ENCODE data around the gene TMPRSS12. TPM values are rescaled to one million over a fixed set of nuclear protein-coding genes. Genes with fewer than 3 reads are reported as not detected.

Gene TMPRSS12
- total and polyA plus RNA-seq, 9 of the 15 experiments (the other 6 are each of a cell fraction or from before 2014, with no cell fraction given): 0.04 TPM; not detected in 8

- TF ChIP-seq LARP7 (IDR thresholded peaks at IDR 0.05) (no peak), CHAMP1 (IDR thresholded peaks at IDR 0.05) (0 out of 2 replicates have a peak, but pooled peaks have one; percentile 18), ZBTB17 (CRISPR knock-in tag; IDR thresholded peaks at IDR 0.05) (no peak), ZNF280A (IDR thresholded peaks at IDR 0.05; ENCODE audit: low read depth, partially characterized antibody) (peak; percentile 85), ZNF384 (IDR thresholded peaks at IDR 0.05; ENCODE audit: low read depth, low read length) (no peak), POLR2AphosphoS2 (IDR thresholded peaks at IDR 0.05; ENCODE audit: low read length) (no peak), ELK1 (CRISPR knock-in tag; IDR thresholded peaks at IDR 0.05) (no peak), ZNF77 (CRISPR knock-in tag; IDR thresholded peaks at IDR 0.05) (no peak), BRD9 (IDR thresholded peaks at IDR 0.05; ENCODE audit: low read depth, partially characterized antibody) (no peak), DACH1 (IDR thresholded peaks at IDR 0.05; ENCODE audit: partially characterized antibody) (no peak), FOXK2 (conservative IDR thresholded peaks at IDR 0.05 in 1 of 2, IDR thresholded peaks at IDR 0.05 in 1 of 2; ENCODE audit: low read depth in 2 of 2) (no peak), CBFA2T2 (conservative IDR thresholded peaks at IDR 0.05) (no peak), HDAC2 (IDR thresholded peaks at IDR 0.05) (no peak), POLR2A (conservative IDR thresholded peaks at IDR 0.05) (no peak), FOXO4 (CRISPR knock-in tag; IDR thresholded peaks at IDR 0.05) (no peak), ETS2 (tag; IDR thresholded peaks at IDR 0.05; ENCODE audit: borderline replicate concordance, poor library complexity, severe bottlenecking) (no peak), RBM25 (IDR thresholded peaks at IDR 0.05; ENCODE audit: low read depth, low read length, severe bottlenecking) (peak; percentile 71), ARID3B (CRISPR knock-in tag; IDR thresholded peaks at IDR 0.05; ENCODE audit: borderline replicate concordance) (no peak), ZFP91 (CRISPR knock-in tag; IDR thresholded peaks at IDR 0.05) (no peak), CBX3 (IDR thresholded peaks at IDR 0.05; ENCODE audit: borderline replicate concordance in 1 of 2, low read length in 2 of 2) (peak in 1 of 2 experiments; percentile 76; a peak in 2 of 3 replicates), SMARCA5 (IDR thresholded peaks at IDR 0.05) (0 out of 2 replicates have a peak, but pooled peaks have one; percentile 14)
These were observed 22.5 kb downstream of the TMPRSS12 start (continued) for GRCh38 chr12:50865266-50865665.
